PC-3 (cell line): ENCODE data around the gene PLEKHG4. TPM values are rescaled to one million over a fixed set of nuclear protein-coding genes. Genes with fewer than 3 reads are reported as not detected.

Experiments
- ATAC-seq: fragments of 200-7000 bp; cut with Tn5 transposase; 2 replicates; pipeline ENCODE4 v1.9.1; 2020; ENCODE audit warnings: mild to moderate bottlenecking, moderate library complexity
- BruUV-seq: library from RNA; stranded (reverse); fragments of 400-500 nt; replicated peaks from 2 replicates; lab custom pipeline; 2021; lab: Mats Ljungman, UMichigan
- CTCF ChIA-PET: fragments of 300-600 bp; sonication (Branson Sonifier 250); formaldehyde crosslinking; loops from one replicate; lab custom pipeline; 2022; ENCODE audit warnings: antibody characterized with exemption; lab: Charles Lee
- POLR2A ChIA-PET: fragments of 300-600 bp; sonication (Branson Sonifier 250); formaldehyde crosslinking; loops from one replicate; lab custom pipeline; 2022; ENCODE audit warnings: antibody characterized with exemption; ENCODE audit not compliant: unreplicated experiment; lab: Charles Lee
- DNase-seq: peaks from one replicate; pipeline ENCODE4 v3.0.0-alpha.2; 2015
- H2AFZ ChIP-seq: fragments of 300-600 bp; sonication (generic); 2 replicates; pipeline ENCODE4 v1.6.0; 2016; ENCODE audit warnings: antibody characterized with exemption, low read length
- H3F3A ChIP-seq: fragments of 300-600 bp; sonication (generic); one replicate; pipeline ENCODE4 v1.6.0; 2017; ENCODE audit warnings: antibody characterized with exemption, low read length, control low read depth, mild to moderate bottlenecking; ENCODE audit not compliant: unreplicated experiment
- H3K27ac ChIP-seq: fragments of 300-600 bp; sonication (generic); 2 replicates; pipeline ENCODE4 v1.5.1; 2016; ENCODE audit warnings: mild to moderate bottlenecking, low read length
- H3K27me3 ChIP-seq: fragments of 300-600 bp; sonication (generic); 2 replicates; pipeline ENCODE4 v1.6.1; 2016; ENCODE audit warnings: low read length, mixed read lengths
- H3K36me3 ChIP-seq: fragments of 300-600 bp; sonication (generic); 2 replicates; pipeline ENCODE4 v1.6.1; 2016; ENCODE audit warnings: low read depth, mixed run types, low read length, mixed read lengths
- H3K4me1 ChIP-seq: fragments of 300-600 bp; sonication (generic); 2 replicates; pipeline ENCODE4 v1.5.1; 2016; ENCODE audit warnings: low read length; ENCODE audit not compliant: insufficient read depth
- H3K4me2 ChIP-seq: fragments of 300-600 bp; sonication (generic); 2 replicates; pipeline ENCODE4 v1.6.0; 2016; ENCODE audit warnings: low read length
- H3K4me3 ChIP-seq: fragments of 300-600 bp; sonication (generic); 2 replicates; pipeline ENCODE4 v1.5.1; 2016; ENCODE audit warnings: mild to moderate bottlenecking, low read length, mixed read lengths
- H3K79me2 ChIP-seq: fragments of 300-600 bp; sonication (generic); 2 replicates; pipeline ENCODE4 v1.6.1; 2017; ENCODE audit warnings: low read length, mixed read lengths
- H3K9ac ChIP-seq: fragments of 300-600 bp; sonication (generic); 2 replicates; pipeline ENCODE4 v1.6.0; 2016; ENCODE audit warnings: mild to moderate bottlenecking, low read length
- H3K9me2 ChIP-seq: fragments of 300-600 bp; sonication (generic); replicated peaks from 2 replicates; pipeline ENCODE4 v1.6.1; 2016; ENCODE audit warnings: mixed run types, low read length, mixed read lengths
- H3K9me3 ChIP-seq: fragments of 300-600 bp; sonication (generic); 2 replicates; pipeline ENCODE4 v1.6.1; 2016; ENCODE audit warnings: low read length, mixed read lengths
- H4K20me1 ChIP-seq: fragments of 300-600 bp; sonication (generic); 2 replicates; pipeline ENCODE4 v1.6.1; 2016; ENCODE audit warnings: low read length, mixed read lengths
- CTCF ChIP-seq: fragments of 300-600 bp; sonication (generic); conservative IDR thresholded peaks from 2 replicates; pipeline ENCODE4 v1.5.1; 2017; ENCODE audit warnings: antibody characterized with exemption, low read depth, mild to moderate bottlenecking, low read length
- EZH2 ChIP-seq: fragments of 300-600 bp; sonication (generic); IDR thresholded peaks from one replicate; pipeline ENCODE4 v1.6.1; 2017; ENCODE audit warnings: antibody characterized with exemption, mild to moderate bottlenecking, low read length; ENCODE audit not compliant: unreplicated experiment
- EZH2phosphoT487 ChIP-seq: fragments of 300-600 bp; sonication (generic); IDR thresholded peaks from 2 replicates; pipeline ENCODE4 v1.6.1; 2018; ENCODE audit warnings: mild to moderate bottlenecking, antibody characterized with exemption, low read length, borderline replicate concordance
- intact Hi-C: fragments of 100-400 bp; cut with micrococcal nuclease; formaldehyde crosslinking; loops from 2 replicates; pipeline ENCODE4 v1.9.0; 2023
- total RNA-seq: library from RNA; depleted of rRNA; stranded (reverse); fragments of >200 nt; gene quantifications from 2 replicates; pipeline ENCODE4 v1.2.3, GENCODE V29; 2014

Gene PLEKHG4
- total RNA-seq, 1 experiment from 2014 or later = 8.9 TPM

DNA sequence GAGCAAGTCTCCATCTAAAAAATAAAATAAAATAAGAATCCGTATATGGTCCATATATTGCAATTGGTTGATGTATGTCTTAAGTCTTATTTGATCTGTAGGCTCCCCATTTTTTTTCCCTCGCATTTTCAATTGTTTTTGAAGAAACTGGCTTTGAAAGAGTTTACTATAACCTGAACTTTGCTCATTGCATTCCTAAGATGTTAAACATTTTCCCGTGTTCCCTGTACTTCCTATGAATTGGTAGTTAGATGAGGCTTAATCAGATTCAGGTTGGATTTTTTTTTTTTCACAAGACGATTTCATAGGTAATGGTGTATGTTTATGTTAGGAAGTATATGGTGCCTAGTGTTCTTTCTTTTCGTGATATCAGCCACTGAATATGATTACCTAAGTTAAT is 50.6 kb downstream of the PLEKHG4 start:
- TF ChIP-seq EZH2phosphoT487 (no peak), CTCF (no peak), EZH2 (no peak)
- Histone ChIP-seq H3K79me2 (no peaks in the 10 kb centered on the region), H4K20me1 (no peaks in the 10 kb centered on the region), H3K9ac (no peak overlapping the region), H3K36me3 (no peaks in the 10 kb centered on the region), H3K9me2 (no peaks in the 10 kb centered on the region), H3K9me3 (no peaks in the 10 kb centered on the region), H3K27me3 (no peaks in the 10 kb centered on the region), H3K27ac (no peak overlapping the region), H3F3A (no peaks in the 10 kb centered on the region), H2AFZ (no peak overlapping the region), H3K4me1 (peaks cover 5% of the 10 kb centered on the region; the same call in 1 of the 2 replicates), H3K4me3 (no peak overlapping the region), H3K4me2 (no peak overlapping the region)
- ChIA-PET POLR2A (no interaction called here), CTCF (no interaction called here)
- ATAC-seq = no peak
- intact Hi-C loops = no loop called here
- DNase-seq = peak; percentile 14
- BruUV-seq = no TSS peak

DNA sequence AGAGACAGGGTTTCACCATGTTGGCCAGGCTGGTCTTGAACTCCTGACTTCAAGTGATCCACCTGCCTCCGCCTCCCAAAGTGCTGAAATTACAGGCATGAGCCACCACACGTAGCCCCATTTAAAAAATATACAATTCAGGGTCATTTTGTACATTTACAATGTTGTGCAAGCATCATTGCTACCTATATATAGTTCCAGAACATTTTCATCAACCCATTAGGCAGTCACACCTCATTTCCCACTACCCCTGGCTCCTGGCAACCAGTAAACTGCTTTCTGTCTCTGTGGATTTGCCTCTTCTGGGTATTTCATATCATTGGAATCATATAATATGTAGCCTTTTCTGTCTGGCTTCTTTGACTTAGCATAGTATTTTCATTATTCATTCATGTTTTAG is 54.0 kb downstream of the PLEKHG4 start:
- no peaks in the 10 kb centered on the region for H3K9me3 ChIP-seq
- CTCF ChIA-PET = no interaction called here
- no peak overlapping the region for H3K4me3 ChIP-seq
- ATAC-seq (no peak), DNase-seq (no peak)
- H3K27me3 ChIP-seq = no peaks in the 10 kb centered on the region
- no peak overlapping the region for H2AFZ ChIP-seq
- H4K20me1 ChIP-seq = no peaks in the 10 kb centered on the region
- peaks cover 5% of the 10 kb centered on the region for H3K4me1 ChIP-seq
- BruUV-seq = no TSS peak
- no peaks in the 10 kb centered on the region for H3K36me3 ChIP-seq
- POLR2A ChIA-PET = no interaction called here
- no peaks in the 10 kb centered on the region for H3K9me2 ChIP-seq
- TF ChIP-seq EZH2phosphoT487 = no peak
- TF ChIP-seq EZH2 = no peak
- TF ChIP-seq CTCF = no peak
- H3F3A ChIP-seq = no peaks in the 10 kb centered on the region
- intact Hi-C loops = no loop called here
- H3K9ac ChIP-seq = no peak overlapping the region
- H3K79me2 ChIP-seq = no peaks in the 10 kb centered on the region
- H3K27ac ChIP-seq = no peak overlapping the region
- no peak overlapping the region for H3K4me2 ChIP-seq

- Histone ChIP-seq H3K79me2 (no peaks in the 10 kb centered on the region), H3K9ac (no peak overlapping the region), H3K36me3 (no peaks in the 10 kb centered on the region), H3K9me2 (no peaks in the 10 kb centered on the region), H3K27ac (no peak overlapping the region), H3F3A (no peaks in the 10 kb centered on the region), H3K4me1 (no peaks in the 10 kb centered on the region; the same call in 1 of the 2 replicates), H3K27me3 (no peaks in the 10 kb centered on the region), H3K4me3 (no peak overlapping the region), H2AFZ (no peak overlapping the region), H4K20me1 (no peaks in the 10 kb centered on the region), H3K9me3 (no peaks in the 10 kb centered on the region), H3K4me2 (no peak overlapping the region)
- no TSS peak for BruUV-seq
- no peak for DNase-seq
- POLR2A ChIA-PET = no interaction called here
- peak; percentile 15; the same call in 1 of the 2 replicates for ATAC-seq
- TF ChIP-seq EZH2phosphoT487 = no peak
- no peak for TF ChIP-seq CTCF
- TF ChIP-seq EZH2 = no peak
- CTCF ChIA-PET = no interaction called here
- intact Hi-C loops = no loop called here
Measured at GRCh38 chr16:67336116-67336515, 56.8 kb downstream of the PLEKHG4 start.
